ENCODE results near the gene FREM2.

GRCh38 chr13:38657191-38657590 lies 29.7 kb upstream of the FREM2 start:
- TF ChIP-seq CTCF (IDR thresholded peaks at IDR 0.05) (no peak), POLR2A (IDR thresholded peaks at IDR 0.05) (no peak)
